H9 (cell line): ENCODE data around the gene COMMD1. TPM values are rescaled to one million over a fixed set of nuclear protein-coding genes. Genes with fewer than 3 reads are reported as not detected.

ENCODE experiments used
- DNase-seq: peaks from one replicate; pipeline ENCODE4 v3.0.0-alpha.2; 2017
- H2AFZ ChIP-seq: one replicate; pipeline ENCODE4 v1.6.1; 2013; ENCODE audit warnings: mild to moderate bottlenecking, low read length, control low read depth, moderate library complexity
- H2AK5ac ChIP-seq: 2 replicates; pipeline ENCODE4 v1.6.1; 2013; ENCODE audit warnings: low read length, control low read depth, mixed read lengths; ENCODE audit not compliant: insufficient read length
- H2BK120ac ChIP-seq: one replicate; pipeline ENCODE4 v1.6.1; 2013; ENCODE audit warnings: low read depth, mild to moderate bottlenecking, low read length, control low read depth, inconsistent platforms; ENCODE audit not compliant: poor library complexity, severe bottlenecking
- H2BK12ac ChIP-seq: 2 replicates; pipeline ENCODE4 v1.6.1; 2013; ENCODE audit warnings: low read length, control low read depth, mixed read lengths, low read depth; ENCODE audit not compliant: insufficient read length
- H2BK15ac ChIP-seq: 2 replicates; pipeline ENCODE4 v1.6.1; 2013; ENCODE audit warnings: low read depth, low read length, control low read depth
- H2BK20ac ChIP-seq: one replicate; pipeline ENCODE4 v1.6.1; 2013; ENCODE audit warnings: low read depth, mild to moderate bottlenecking, low read length, control low read depth, inconsistent platforms; ENCODE audit not compliant: poor library complexity, severe bottlenecking
- H2BK5ac ChIP-seq: 2 replicates; pipeline ENCODE4 v1.6.1; 2013; ENCODE audit warnings: low read length, control low read depth, mixed read lengths; ENCODE audit not compliant: insufficient read length
- H3K14ac ChIP-seq: 2 replicates; pipeline ENCODE4 v1.6.1; 2013; ENCODE audit warnings: low read length, control low read depth; ENCODE audit not compliant: insufficient read depth
- H3K18ac ChIP-seq: 2 replicates; pipeline ENCODE4 v1.6.1; 2013; ENCODE audit warnings: low read depth, mild to moderate bottlenecking, mixed read lengths, low read length, control low read depth; ENCODE audit not compliant: insufficient read length
- H3K23ac ChIP-seq: 2 replicates; pipeline ENCODE4 v1.6.1; 2013; ENCODE audit warnings: low read length, control low read depth, mixed read lengths, low read depth; ENCODE audit not compliant: insufficient read length
- H3K23me2 ChIP-seq: 2 replicates; pipeline ENCODE4 v1.6.1; 2013; ENCODE audit warnings: low read depth, mild to moderate bottlenecking, mixed read lengths, low read length, control low read depth; ENCODE audit not compliant: insufficient read length, poor library complexity, severe bottlenecking
- H3K27ac ChIP-seq: 2 replicates; pipeline ENCODE4 v1.5.1; 2013; ENCODE audit warnings: low read length, control low read depth, mixed read lengths, low read depth; ENCODE audit not compliant: insufficient read length
- H3K27me3 ChIP-seq: 2 replicates; pipeline ENCODE4 v1.6.1; 2013; ENCODE audit warnings: low read length, control low read depth, inconsistent platforms; ENCODE audit not compliant: insufficient read depth
- H3K4ac ChIP-seq: 2 replicates; pipeline ENCODE4 v1.6.1; 2013; ENCODE audit warnings: low read depth, mild to moderate bottlenecking, control low read depth, inconsistent platforms, low read length, moderate library complexity
- H3K4me1 ChIP-seq: 2 replicates; pipeline ENCODE4 v1.6.1; 2013; ENCODE audit warnings: low read length, control low read depth, inconsistent platforms; ENCODE audit not compliant: insufficient read depth
- H3K4me2 ChIP-seq: 2 replicates; pipeline ENCODE4 v1.6.1; 2013; ENCODE audit warnings: low read length, control low read depth, mixed read lengths; ENCODE audit not compliant: insufficient read length, insufficient read depth
- H3K56ac ChIP-seq: 2 replicates; pipeline ENCODE4 v1.6.1; 2013; ENCODE audit warnings: low read depth, mild to moderate bottlenecking, mixed read lengths, low read length, control low read depth; ENCODE audit not compliant: insufficient read length
- H3K79me1 ChIP-seq: 2 replicates; pipeline ENCODE4 v1.6.1; 2013; ENCODE audit warnings: low read depth, mild to moderate bottlenecking, moderate library complexity, low read length, control low read depth, inconsistent platforms; ENCODE audit not compliant: insufficient read depth, poor library complexity, severe bottlenecking
- H3K79me2 ChIP-seq: 2 replicates; pipeline ENCODE4 v1.6.1; 2013; ENCODE audit warnings: low read length, control low read depth, inconsistent platforms; ENCODE audit not compliant: insufficient read depth
- H3K9ac ChIP-seq: 2 replicates; pipeline ENCODE4 v1.6.1; 2013; ENCODE audit warnings: low read length, control low read depth, mixed read lengths; ENCODE audit not compliant: insufficient read length; ENCODE audit errors: extremely low read depth
- H3K9me3 ChIP-seq: one replicate; pipeline ENCODE4 v1.6.1; 2013; ENCODE audit warnings: low read depth, low read length, inconsistent platforms; ENCODE audit not compliant: control insufficient read depth
- H3T11ph ChIP-seq: one replicate; pipeline ENCODE4 v1.6.1; 2013; ENCODE audit warnings: mild to moderate bottlenecking, low read length, control low read depth, inconsistent platforms
- H4K20me1 ChIP-seq: one replicate; pipeline ENCODE4 v1.6.1; 2013; ENCODE audit not compliant: control insufficient read depth, insufficient read length, insufficient read depth
- H4K5ac ChIP-seq: 2 replicates; pipeline ENCODE4 v1.6.1; 2013; ENCODE audit warnings: low read depth, mild to moderate bottlenecking, mixed read lengths, low read length, control low read depth; ENCODE audit not compliant: insufficient read length
- H4K8ac ChIP-seq: replicated peaks from 2 replicates; pipeline ENCODE4 v1.6.1; 2013; ENCODE audit warnings: low read length, control low read depth, mixed read lengths, low read depth; ENCODE audit not compliant: insufficient read length
- H4K91ac ChIP-seq: 2 replicates; pipeline ENCODE4 v1.6.1; 2013; ENCODE audit warnings: low read depth, mild to moderate bottlenecking, moderate library complexity, mixed read lengths, low read length, control low read depth; ENCODE audit not compliant: insufficient read length
- H3K27ac Mint-ChIP-seq, 3 experiments: 2 replicates in 2 of 3; 3 replicates in 1 of 3; pipeline ENCODE4 v1.8.0; 2020 to 2021; ENCODE audit warnings: mixed read lengths in 3 of 3, mild to moderate bottlenecking in 1 of 3, moderate library complexity in 1 of 3
- H3K27me3 Mint-ChIP-seq: 2 replicates; pipeline ENCODE4 v1.8.0; 2021; ENCODE audit warnings: low read depth, mild to moderate bottlenecking, moderate library complexity, mixed read lengths
- H3K36me3 Mint-ChIP-seq, 3 experiments: 2 replicates in 2 of 3; 3 replicates in 1 of 3; pipeline ENCODE4 v1.8.0; 2020 to 2021; ENCODE audit warnings: low read depth in 3 of 3, mixed read lengths in 3 of 3; ENCODE audit not compliant: insufficient read depth in 1 of 3
- H3K4me1 Mint-ChIP-seq, 2 experiments: 2 replicates each; pipeline ENCODE4 v1.8.0; 2020; ENCODE audit warnings: mixed read lengths in 2 of 2
- H3K4me3 Mint-ChIP-seq, 2 experiments: 2 replicates in 1 of 2; 3 replicates in 1 of 2; pipeline ENCODE4 v1.8.0; 2020 to 2021; ENCODE audit warnings: mild to moderate bottlenecking in 2 of 2, mixed read lengths in 2 of 2, moderate library complexity in 1 of 2
- H3K9me3 Mint-ChIP-seq, 2 experiments: 2 replicates in 1 of 2; 3 replicates in 1 of 2; pipeline ENCODE4 v1.8.0; 2020; ENCODE audit warnings: mild to moderate bottlenecking in 2 of 2, mixed read lengths in 2 of 2, moderate library complexity in 1 of 2
- CTCF ChIP-seq: fragments of 200-600 bp; sonication (generic); conservative IDR thresholded peaks from 3 replicates; pipeline ENCODE4 v1.8.0; 2021; ENCODE audit warnings: antibody characterized with exemption, mild to moderate bottlenecking
- WGBS: extraction: QIAGEN DNeasy Blood & Tissue Kit; methylation state at CpG from one replicate; pipeline ENCODE4 v1.1.7; 2013; ENCODE audit warnings: missing lambda C conversion rate, low lambda C conversion rate, mixed read lengths; ENCODE audit not compliant: insufficient read length; ENCODE audit errors: extremely low coverage; 5-methylcytosine and 5-hydroxymethylcytosine counted together
- total RNA-seq: library from RNA; stranded (reverse); gene quantifications from 2 replicates; pipeline ENCODE4 v1.2.1, GENCODE V29; 2021

The COMMD1 gene
- total RNA-seq, 1 experiment from 2014 or later = 31.5 TPM

- H4K91ac ChIP-seq = no peak overlapping the region
- H3K79me1 ChIP-seq = no peaks in the 10 kb centered on the region
- H3T11ph ChIP-seq = no peak overlapping the region
- no peaks in the 10 kb centered on the region for H4K20me1 ChIP-seq
- no peak overlapping the region for H3K27ac Mint-ChIP-seq
- H3K18ac ChIP-seq = no peak overlapping the region
- DNase-seq = no peak
- no peak overlapping the region for H2BK12ac ChIP-seq
- no peak overlapping the region for H2BK20ac ChIP-seq
- no peak overlapping the region for H2BK15ac ChIP-seq
- no peaks in the 10 kb centered on the region for H3K23me2 ChIP-seq
- no peaks in the 10 kb centered on the region for H3K27me3 ChIP-seq
- H3K27ac ChIP-seq = no peak overlapping the region
- H2AFZ ChIP-seq = no peak overlapping the region
- H3K36me3 Mint-ChIP-seq = peaks cover 0 to 5% (median 3%) of the 10 kb centered on the region in 3 experiments; a peak in 3 of 7 replicates
- no peak overlapping the region for H3K4me2 ChIP-seq
- no peaks in the 10 kb centered on the region for H3K9me3 ChIP-seq
- no peaks in the 10 kb centered on the region for H3K4me1 ChIP-seq
- no peak overlapping the region for H2AK5ac ChIP-seq
- peaks cover 6 to 10% of the 10 kb centered on the region in 2 experiments for H3K4me1 Mint-ChIP-seq
- no peak overlapping the region for H3K23ac ChIP-seq
- no peak overlapping the region for H3K4me3 Mint-ChIP-seq
- H3K9me3 Mint-ChIP-seq = no peaks in the 10 kb centered on the region
- H3K27me3 Mint-ChIP-seq = no peaks in the 10 kb centered on the region
- no peak overlapping the region for H3K4ac ChIP-seq
- H3K14ac ChIP-seq = no peak overlapping the region
- H2BK120ac ChIP-seq = no peak overlapping the region
- no CpG with 5 or more reads among the region's 2 CpGs for WGBS
- no peak overlapping the region for H3K9ac ChIP-seq
- H4K8ac ChIP-seq = no peak overlapping the region
- no peak overlapping the region for H4K5ac ChIP-seq
- no peak overlapping the region for H2BK5ac ChIP-seq
- no peaks in the 10 kb centered on the region for H3K79me2 ChIP-seq
- no peak for TF ChIP-seq CTCF
- H3K56ac ChIP-seq = no peak overlapping the region
These were observed 60.7 kb downstream of the COMMD1 start for GRCh38 chr2:61966087-61966727.
